NCI-H2227 treated with DMSO at 0.1 percent for 48 hours (cell line): ENCODE measurements around the gene PALM3.
"Not testable (repeated sequence)": the region's sequence is repeated elsewhere in the genome, so short reads cannot be mapped to it uniquely, and the experiment has no call there.

ENCODE experiments used
- DNase-seq: peaks from one replicate; lab custom pipeline; 2025; lab: John Stamatoyannopoulos, UW

PALM3 gene

GRCh38 chr19:14030997-14031718, 30.7 kb downstream of the PALM3 start:
- no peak for DNase-seq

DNA sequence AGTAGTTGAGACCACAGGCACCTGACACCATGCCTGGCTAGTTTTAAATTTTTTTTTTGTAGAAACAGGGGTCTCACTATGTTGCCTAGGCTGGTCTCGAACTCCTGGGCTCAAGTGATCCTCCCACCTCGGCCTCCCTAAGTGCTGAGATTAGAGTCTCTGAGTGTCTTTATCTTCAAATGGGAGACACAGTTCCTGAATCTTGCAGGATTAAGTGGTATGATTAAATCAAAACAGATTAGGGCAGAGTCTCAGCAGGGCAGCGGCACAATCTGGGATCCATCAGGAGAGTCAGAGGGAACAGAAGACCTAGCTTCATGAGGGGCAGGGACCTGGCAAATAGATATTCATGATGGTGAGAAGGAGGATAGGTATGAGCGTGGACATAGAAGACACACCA, 33.0 kb downstream of the PALM3 start:
- no peak for DNase-seq

- no peak for DNase-seq
Measured at GRCh38 chr19:14027856-14028450, 33.9 kb downstream of the PALM3 start, which contains the start of gene RLN3. TSS of gene RLN3 (plus strand) at chr19:14028148. CDS start at chr19:14028205, 57 bp downstream.

- DNase-seq, result not testable (repeated sequence)
Measured at GRCh38 chr19:14026652-14027192, 35.2 kb downstream of the PALM3 start.

GRCh38 chr19:14023404-14024235, 38.3 kb downstream of the PALM3 start:
- peak; percentile 23 for DNase-seq

DNA sequence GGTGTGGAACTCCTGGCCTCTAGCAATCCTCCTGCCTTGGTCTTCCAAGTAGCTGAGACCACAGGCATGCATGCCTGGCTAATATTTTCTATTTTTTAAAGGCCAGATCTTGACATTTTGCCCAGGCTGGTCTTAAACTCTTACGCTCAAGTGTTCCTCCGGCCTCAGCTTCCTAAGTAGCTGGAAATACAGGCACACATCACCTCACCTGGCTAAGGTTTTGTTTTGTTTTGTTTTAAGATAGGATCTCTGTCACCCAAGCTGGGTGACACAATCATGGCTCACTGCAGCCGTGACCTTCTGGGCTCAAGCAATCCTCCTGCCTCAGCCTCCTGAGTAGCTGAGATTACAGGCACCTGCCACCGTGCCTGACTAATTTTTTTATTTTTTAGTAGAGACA, 39.4 kb downstream of the PALM3 start:
- DNase-seq, result no peak

DNA sequence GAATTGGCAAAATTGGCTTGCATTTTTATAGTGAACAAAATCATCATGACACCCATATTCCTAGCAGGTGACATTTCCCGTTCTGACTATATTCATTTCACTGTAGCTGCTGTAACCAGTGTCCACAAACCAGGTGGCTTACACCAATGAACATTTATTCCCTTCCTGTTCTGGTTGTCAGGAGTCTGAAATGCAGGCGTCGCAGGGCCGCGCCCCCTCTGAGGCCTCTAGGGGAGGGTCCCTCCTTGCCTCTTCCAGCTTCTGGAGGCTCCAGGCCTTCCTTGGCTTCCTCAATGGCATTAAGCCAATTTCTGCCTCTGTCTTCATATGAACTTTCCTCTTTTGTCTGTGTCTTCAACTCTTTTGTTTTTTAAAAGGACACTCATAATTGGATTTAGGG, 40.4 kb downstream of the PALM3 start:
- no peak for DNase-seq

DNA sequence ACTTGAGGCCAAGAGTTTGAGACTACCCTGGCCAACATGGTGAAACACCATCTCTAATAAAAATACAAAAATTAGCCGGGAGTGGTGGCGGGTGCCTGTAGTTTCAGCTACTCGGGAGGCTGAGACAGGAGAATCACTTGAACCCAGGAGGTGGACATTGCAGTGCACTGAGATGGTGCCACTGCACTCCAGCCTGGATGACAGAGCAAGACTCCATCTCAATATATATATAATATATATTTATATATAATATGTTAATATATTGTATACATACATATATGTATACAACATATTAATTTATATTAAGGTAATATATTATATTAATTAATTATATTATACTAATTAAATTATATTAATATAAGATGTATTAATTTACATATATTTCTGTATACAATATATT, 42.1 kb downstream of the PALM3 start:
- DNase-seq, result not testable (repeated sequence)

DNA sequence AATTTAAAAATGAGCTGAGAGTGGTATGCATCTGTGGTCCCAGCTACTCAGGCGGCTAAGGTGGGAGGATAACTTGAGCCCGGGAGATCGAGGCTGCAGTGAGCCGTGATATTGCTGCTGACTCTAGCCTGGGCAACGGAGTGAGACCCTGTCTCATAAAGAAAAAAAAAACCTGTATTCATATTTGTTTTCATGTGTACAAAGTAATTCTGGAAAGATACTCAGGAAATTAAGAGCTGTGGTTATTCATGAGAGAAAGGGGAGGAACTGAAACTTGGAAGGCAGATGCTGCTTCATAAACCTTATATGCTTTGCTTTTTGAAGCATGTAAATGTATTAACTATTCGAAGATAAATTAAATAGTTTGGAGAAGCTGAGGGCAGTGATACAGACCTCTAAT, 42.8 kb downstream of the PALM3 start:
- no peak for DNase-seq

DNA sequence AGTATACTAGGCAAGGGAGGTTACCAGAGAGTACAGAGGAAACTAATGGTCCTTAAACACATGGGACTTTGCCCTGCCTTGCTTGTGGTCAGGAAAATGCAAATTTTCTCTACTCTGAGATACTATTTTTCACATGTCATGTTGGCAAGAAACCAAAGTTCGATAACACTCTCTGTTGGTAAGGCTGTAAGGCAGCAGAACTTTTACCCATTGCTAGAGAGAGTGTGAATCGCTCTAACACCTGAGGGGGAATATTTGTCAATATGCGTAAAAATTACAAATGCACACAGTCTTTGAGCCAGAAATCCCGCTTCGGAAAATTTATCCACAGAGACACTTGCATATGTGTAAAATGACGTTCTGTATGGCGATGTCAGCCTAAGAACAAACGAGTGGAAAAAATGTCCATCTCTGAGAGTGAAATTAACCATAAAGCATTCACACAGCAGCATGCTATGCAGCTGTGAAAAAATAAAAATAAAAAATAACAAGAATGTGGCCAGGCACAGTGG, 46.3 kb downstream of the PALM3 start:
- no peak for DNase-seq

- no peak for DNase-seq
Measured at GRCh38 chr19:14012378-14012915, 49.4 kb downstream of the PALM3 start.

- no peak for DNase-seq
Measured at GRCh38 chr19:14006766-14007562, 54.9 kb downstream of the PALM3 start.

- DNase-seq, result peak; percentile 95
Measured at GRCh38 chr19:14006085-14006765, 55.7 kb downstream of the PALM3 start, which contains the start of gene RFX1. TSS of gene RFX1 (minus strand) at chr19:14006320. CDS start at chr19:13993843, 12,477 bp downstream.

DNA sequence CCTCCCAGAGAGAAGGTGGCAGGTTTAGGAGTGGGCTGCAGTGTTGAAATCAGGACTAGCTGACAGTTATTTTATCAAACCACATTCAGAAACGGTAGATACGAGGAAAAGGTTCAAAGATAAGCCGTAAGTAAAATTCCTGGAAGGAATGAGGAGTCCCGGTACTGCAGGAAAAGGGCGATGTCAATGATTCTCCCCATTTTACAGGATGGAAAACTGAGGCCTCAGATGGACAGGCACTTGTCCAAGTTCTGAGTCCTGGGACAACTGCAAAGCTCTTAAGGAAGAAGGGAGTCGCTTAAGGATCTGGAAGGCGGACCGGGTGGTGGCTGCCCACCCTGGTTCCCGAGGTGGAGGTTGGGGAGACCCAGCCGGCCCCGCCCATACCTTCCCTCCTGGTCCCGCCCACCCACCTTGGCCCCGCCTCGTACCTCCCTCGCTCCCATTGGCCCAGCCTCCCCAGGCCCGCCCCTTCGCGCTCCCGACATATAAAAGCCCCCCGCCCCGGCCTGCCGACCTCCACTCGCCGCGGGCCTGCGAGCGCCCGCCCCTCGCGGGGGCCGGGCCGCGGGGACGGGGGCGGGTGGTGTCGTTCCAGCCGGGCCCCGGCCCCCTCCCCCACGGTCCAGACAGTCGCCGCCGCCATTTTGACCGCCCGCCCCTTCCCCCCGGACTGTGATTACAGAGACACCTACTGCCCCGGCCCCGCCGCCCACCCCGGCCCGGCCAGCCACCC, 56.4 kb downstream of the PALM3 start:
- peak; percentile 41 for DNase-seq

DNA sequence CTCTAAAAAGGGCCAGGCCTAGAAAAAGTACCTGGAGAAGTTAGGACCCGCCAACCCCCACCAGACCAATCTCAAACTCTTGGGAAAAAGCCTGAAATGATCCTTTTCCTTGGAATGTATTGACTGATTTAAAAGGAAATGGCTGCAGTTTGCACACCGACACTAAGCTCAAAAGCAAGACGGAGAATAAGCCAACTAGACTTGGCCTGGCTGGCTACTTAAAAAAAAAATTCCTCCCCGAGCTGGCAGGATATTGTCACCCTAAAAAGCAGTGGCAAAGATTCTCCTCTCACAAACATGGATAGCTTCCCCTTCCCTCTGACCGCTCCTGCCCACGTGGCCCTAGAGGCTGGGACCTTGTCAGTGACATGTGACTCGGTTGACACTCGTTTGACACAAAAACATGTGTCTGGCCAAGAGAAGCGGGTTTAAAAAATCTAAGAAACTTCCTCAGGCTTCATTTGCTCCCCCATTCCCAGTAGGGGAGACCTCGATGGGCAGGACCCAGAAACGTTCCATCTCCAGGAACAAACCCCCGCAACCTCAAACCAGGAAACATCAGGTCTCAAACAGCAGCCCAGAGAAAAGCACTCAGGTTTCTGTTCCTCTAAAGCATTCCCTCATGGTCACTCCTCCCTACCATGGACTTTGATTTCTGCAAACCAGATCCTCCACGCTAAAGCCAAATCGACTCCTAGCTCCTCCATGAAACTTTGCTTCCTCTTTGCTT, 57.1 kb downstream of the PALM3 start:
- DNase-seq, result no peak
